IMR-90 (cell line): Measurements from ENCODE around the gene GMNN. TPM values are rescaled to one million over a fixed set of nuclear protein-coding genes. Genes with fewer than 3 reads are reported as not detected.

Source experiments
- ATAC-seq: fragments of 200-7000 bp; cut with Tn5 transposase; 2 replicates; pipeline ENCODE4 v1.9.1; 2020; ENCODE audit warnings: low read depth, mild to moderate bottlenecking, moderate library complexity
- BruUV-seq: library from RNA; stranded (reverse); fragments of 400-500 nt; replicated peaks from 2 replicates; lab custom pipeline; 2021; lab: Mats Ljungman, UMichigan
- CTCF ChIA-PET: fragments of 300-600 bp; formaldehyde crosslinking; extraction: SDS; loops from one replicate; lab custom pipeline; 2021; ENCODE audit warnings: antibody characterized with exemption; lab: Yijun Ruan, JAX
- POLR2A ChIA-PET: fragments of 300-600 bp; sonication (Branson Sonifier 250); formaldehyde crosslinking; loops from one replicate; lab custom pipeline; 2022; ENCODE audit warnings: antibody characterized with exemption; ENCODE audit not compliant: unreplicated experiment; lab: Charles Lee
- DNase-seq: peaks from one replicate; pipeline ENCODE4 v3.0.0; 2013
- H2AFZ ChIP-seq: replicated peaks from 2 replicates; pipeline ENCODE3; 2013; ENCODE audit warnings: low read length, mild to moderate bottlenecking; ENCODE audit not compliant: poor library complexity
- H2AK5ac ChIP-seq: 2 replicates; pipeline ENCODE4 v1.6.1; 2013; ENCODE audit warnings: low read depth, low read length, inconsistent platforms
- H2AK9ac ChIP-seq: replicated peaks from 2 replicates; pipeline ENCODE3; 2013; ENCODE audit warnings: mild to moderate bottlenecking, low read depth, low read length, moderate library complexity; ENCODE audit not compliant: poor library complexity
- H2BK120ac ChIP-seq: 2 replicates; pipeline ENCODE4 v1.6.1; 2013; ENCODE audit warnings: low read depth, low read length, inconsistent platforms
- H2BK15ac ChIP-seq: 3 replicates; pipeline ENCODE4 v1.6.1; 2013; ENCODE audit warnings: low read depth, low read length, inconsistent platforms
- H2BK20ac ChIP-seq: 2 replicates; pipeline ENCODE4 v1.6.1; 2013; ENCODE audit warnings: low read depth, mild to moderate bottlenecking, inconsistent platforms, low read length, moderate library complexity
- H2BK5ac ChIP-seq: 2 replicates; pipeline ENCODE4 v1.6.1; 2013; ENCODE audit warnings: mild to moderate bottlenecking, low read depth, low read length, inconsistent platforms; ENCODE audit not compliant: poor library complexity, severe bottlenecking
- H3K14ac ChIP-seq: replicated peaks from 2 replicates; pipeline ENCODE4 v1.6.1; 2013; ENCODE audit warnings: low read depth, low read length, inconsistent platforms
- H3K18ac ChIP-seq: 2 replicates; pipeline ENCODE4 v1.6.1; 2013; ENCODE audit warnings: low read depth, low read length, control low read depth
- H3K23ac ChIP-seq: 2 replicates; pipeline ENCODE4 v1.6.1; 2013; ENCODE audit warnings: low read depth, low read length, inconsistent platforms
- H3K27ac ChIP-seq: 2 replicates; pipeline ENCODE4 v1.5.1; 2013; ENCODE audit warnings: mild to moderate bottlenecking, control low read depth, low read length; ENCODE audit not compliant: insufficient read depth
- H3K27me3 ChIP-seq: 2 replicates; pipeline ENCODE4 v1.6.1; 2013; ENCODE audit warnings: low read length; ENCODE audit not compliant: control insufficient read depth, insufficient read depth
- H3K36me3 ChIP-seq: 2 replicates; pipeline ENCODE4 v1.6.1; 2013; ENCODE audit warnings: low read length, mixed read lengths; ENCODE audit not compliant: control insufficient read depth, insufficient read depth
- H3K4ac ChIP-seq: 2 replicates; pipeline ENCODE4 v1.6.1; 2013; ENCODE audit warnings: low read depth, low read length, inconsistent platforms
- H3K4me1 ChIP-seq: 2 replicates; pipeline ENCODE4 v1.6.1; 2013; ENCODE audit warnings: low read length, mixed read lengths; ENCODE audit not compliant: control insufficient read depth, insufficient read depth
- H3K4me2 ChIP-seq: 2 replicates; pipeline ENCODE4 v1.6.1; 2013; ENCODE audit warnings: low read depth, mild to moderate bottlenecking, control low read depth, low read length, moderate library complexity
- H3K4me3 ChIP-seq: 2 replicates; pipeline ENCODE4 v1.5.1; 2013; ENCODE audit warnings: low read depth, mild to moderate bottlenecking, control low read depth, low read length, moderate library complexity; ENCODE audit not compliant: insufficient read depth
- H3K56ac ChIP-seq: 2 replicates; pipeline ENCODE4 v1.6.1; 2013; ENCODE audit warnings: low read length, inconsistent platforms; ENCODE audit not compliant: insufficient read depth; ENCODE audit errors: extremely low read depth
- H3K79me1 ChIP-seq, 2 experiments: 2 replicates each; pipeline ENCODE4 v1.6.1; 2013; ENCODE audit warnings: low read length in 2 of 2, inconsistent platforms in 1 of 2, low read depth in 1 of 2
- H3K9ac ChIP-seq: 2 replicates; pipeline ENCODE4 v1.6.1; 2013; ENCODE audit warnings: low read depth, low read length, control low read depth
- H3K9me1 ChIP-seq: 2 replicates; pipeline ENCODE4 v1.6.1; 2013; ENCODE audit warnings: low read length, inconsistent platforms; ENCODE audit not compliant: insufficient read depth
- H3K9me3 ChIP-seq: 2 replicates; pipeline ENCODE4 v1.6.1; 2013; ENCODE audit warnings: low read length; ENCODE audit not compliant: control insufficient read depth, insufficient read depth
- H4K20me1 ChIP-seq: 2 replicates; pipeline ENCODE4 v1.6.1; 2013; ENCODE audit warnings: low read length, inconsistent platforms; ENCODE audit not compliant: insufficient read depth
- H4K5ac ChIP-seq: 2 replicates; pipeline ENCODE4 v1.6.1; 2013; ENCODE audit warnings: mild to moderate bottlenecking, low read depth, low read length, control low read depth
- H4K8ac ChIP-seq, 2 experiments: 2 replicates each; pipeline ENCODE4 v1.6.1; 2013; ENCODE audit warnings: low read depth in 2 of 2, low read length in 2 of 2, control low read depth in 1 of 2, inconsistent platforms in 1 of 2
- H4K91ac ChIP-seq: 2 replicates; pipeline ENCODE4 v1.6.1; 2013; ENCODE audit warnings: low read depth, low read length, inconsistent platforms; ENCODE audit not compliant: insufficient read depth
- BHLHE40 ChIP-seq: fragments of 150-350 bp; IDR thresholded peaks from 2 replicates; pipeline ENCODE4 v1.6.1; 2016; ENCODE audit warnings: mild to moderate bottlenecking, low read depth, low read length
- CEBPB ChIP-seq: IDR thresholded peaks from 2 replicates; pipeline ENCODE4 v1.6.1; 2012; ENCODE audit warnings: low read depth, low read length, improper control_type of control experiment
- CHD1 ChIP-seq: IDR thresholded peaks from 2 replicates; pipeline ENCODE4 v1.6.1; 2012; ENCODE audit warnings: low read depth, low read length, improper control_type of control experiment
- FOS ChIP-seq: fragments of 150-350 bp; IDR thresholded peaks from 2 replicates; pipeline ENCODE4 v1.6.1; 2016; ENCODE audit warnings: low read depth, low read length
- MAFK ChIP-seq: IDR thresholded peaks from 2 replicates; pipeline ENCODE4 v1.6.1; 2012; ENCODE audit warnings: low read depth, low read length, improper control_type of control experiment
- MAZ ChIP-seq: IDR thresholded peaks from 2 replicates; pipeline ENCODE4 v1.6.1; 2012; ENCODE audit warnings: low read depth, mild to moderate bottlenecking, low read length, improper control_type of control experiment, moderate library complexity, borderline replicate concordance
- MXI1 ChIP-seq: IDR thresholded peaks from 2 replicates; pipeline ENCODE4 v1.6.1; 2012; ENCODE audit warnings: low read depth, mild to moderate bottlenecking, low read length, moderate library complexity, borderline replicate concordance
- NFE2L2 ChIP-seq: fragments of 150-350 bp; IDR thresholded peaks from 2 replicates; pipeline ENCODE4 v1.6.1; 2016; ENCODE audit warnings: low read depth, mild to moderate bottlenecking, low read length
- POLR2A ChIP-seq: IDR thresholded peaks from 2 replicates; pipeline ENCODE4 v1.6.1; 2012; ENCODE audit warnings: mild to moderate bottlenecking, low read depth, low read length
- RAD21 ChIP-seq: IDR thresholded peaks from 2 replicates; pipeline ENCODE4 v1.6.1; 2012; ENCODE audit warnings: low read length, improper control_type of control experiment
- RCOR1 ChIP-seq: IDR thresholded peaks from 2 replicates; pipeline ENCODE4 v1.6.1; 2012; ENCODE audit warnings: mild to moderate bottlenecking, low read length, improper control_type of control experiment; ENCODE audit not compliant: insufficient replicate concordance
- RFX5 ChIP-seq: IDR thresholded peaks from 2 replicates; pipeline ENCODE4 v1.8.0; 2012; ENCODE audit warnings: low read depth, mild to moderate bottlenecking, low read length, moderate library complexity
- SMC3 ChIP-seq: fragments of 150-350 bp; IDR thresholded peaks from 2 replicates; pipeline ENCODE4 v1.6.1; 2016; ENCODE audit warnings: low read depth, mild to moderate bottlenecking, antibody characterized with exemption, low read length, moderate library complexity
- WGBS, 2 experiments: methylation state at CpG; one replicate each; pipeline versions ENCODE4 v1.1.5 to v1.1.7; 2013; ENCODE audit warnings: missing lambda C conversion rate in 2 of 2; ENCODE audit not compliant: insufficient read length in 1 of 2; ENCODE audit errors: extremely low coverage in 2 of 2; 5-methylcytosine and 5-hydroxymethylcytosine counted together
- dilution Hi-C: fragments of 300-500 bp; cut with HindIII; formaldehyde crosslinking; loops from one replicate; pipeline ENCODE4 v1.14.3; 2018; ENCODE audit warnings: low sequenced_read_pairs; ENCODE audit not compliant: unreplicated experiment
- in situ Hi-C: fragments of 300-500 bp; cut with MboI; formaldehyde crosslinking; loops from 3 replicates; pipeline ENCODE4 v1.14.3; 2019; ENCODE audit warnings: low sequenced_read_pairs, inconsistent platforms, mixed read lengths
- intact Hi-C: fragments of 100-400 bp; cut with micrococcal nuclease; formaldehyde crosslinking; loops from 2 replicates; pipeline ENCODE4 v1.10.0; 2022
- polyA plus RNA-seq, 3 experiments: library from polyadenylated mRNA; depleted of rRNA; stranded (reverse); fragments of >200 nt; gene quantifications; 2 replicates each; pipeline ENCODE4 v1.2.3, GENCODE V29; 2012; ENCODE audit warnings: low replicate concordance in 1 of 3
- total RNA-seq: library from RNA; depleted of rRNA; stranded (reverse); fragments of >200 nt; gene quantifications from 2 replicates; pipeline ENCODE4 v1.2.3, GENCODE V29; 2012
- TF ChIP-seq, protein P1 (sequence below): fragments of 150-350 bp; IDR thresholded peaks from 2 replicates; pipeline ENCODE4 v1.6.1; 2016; ENCODE audit warnings: low read depth, mild to moderate bottlenecking, low read length, moderate library complexity, borderline replicate concordance
- TF ChIP-seq, protein P2 (sequence below): fragments of 150-350 bp; IDR thresholded peaks from 2 replicates; pipeline ENCODE4 v1.6.1; 2017; ENCODE audit warnings: mild to moderate bottlenecking, antibody characterized with exemption, low read length, low read depth
- TF ChIP-seq, protein P3 (sequence below): conservative IDR thresholded peaks from 2 replicates; pipeline ENCODE4 v1.5.1; 2012; ENCODE audit warnings: mild to moderate bottlenecking, low read depth, low read length, improper control_type of control experiment

The GMNN gene
- total and polyA plus RNA-seq, 2 of the 4 experiments (the other 2 are of a cell fraction): 19.7 to 22.2 TPM

DNA sequence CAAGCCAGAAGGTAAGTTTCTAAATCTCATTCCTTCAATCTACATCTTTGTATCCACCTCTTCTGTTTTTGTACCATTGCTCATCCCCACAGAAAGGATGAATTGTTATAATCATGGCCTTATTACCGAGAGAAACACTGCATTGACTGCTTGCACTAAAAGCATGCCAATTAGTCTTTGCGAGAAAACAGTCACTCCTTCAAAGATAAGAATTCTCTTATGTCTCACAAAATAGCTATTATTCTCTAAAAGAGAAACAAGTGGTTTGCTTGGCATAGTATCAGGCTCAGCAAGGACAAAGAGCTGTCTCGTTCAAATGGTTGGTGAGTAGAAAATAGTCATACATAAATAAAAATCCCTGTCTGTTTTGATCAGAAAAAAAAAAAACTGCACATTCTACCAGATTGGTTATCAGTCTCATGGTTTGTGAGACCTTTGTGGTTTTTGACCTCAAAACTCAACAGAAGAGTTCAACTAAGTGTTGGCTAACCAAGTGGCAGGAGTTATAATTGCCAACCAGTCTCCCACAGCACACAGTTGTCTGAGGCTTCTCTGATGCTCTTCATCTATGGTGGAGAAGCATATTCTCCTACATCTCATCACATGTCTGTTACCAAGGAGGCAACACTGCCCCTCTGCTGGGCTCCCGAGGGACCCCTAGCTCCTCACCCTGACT lies 59.1 kb downstream of the GMNN start:
- no peak overlapping the region for H3K4ac ChIP-seq
- H3K18ac ChIP-seq: no peak overlapping the region
- H3K9ac ChIP-seq: no peak overlapping the region
- DNase-seq (no peak), ATAC-seq (no peak)
- H2BK120ac ChIP-seq: no peak overlapping the region
- no TSS peak for BruUV-seq
- H2BK15ac ChIP-seq: no peak overlapping the region
- no peak overlapping the region for H2BK5ac ChIP-seq
- H3K23ac ChIP-seq: no peak overlapping the region
- H2AFZ ChIP-seq: no peak overlapping the region
- WGBS, 2 experiments: 86% methylated on average over 1 of the region's 4 CpGs; no CpG with 5 or more reads in 1 of the 2 experiments
- H3K56ac ChIP-seq: no peak overlapping the region
- ChIA-PET POLR2A (no interaction called here), CTCF (no interaction called here)
- no peak overlapping the region for H2AK9ac ChIP-seq
- no peaks in the 10 kb centered on the region for H3K27me3 ChIP-seq
- dilution Hi-C loops (loop anchor here (25.0 kb wide), 1 partner anchor 253 kb away; no protein-coding TSS in a partner anchor), intact Hi-C loops (loop anchor here (5.0 kb wide), 1 partner anchor 37 kb away; the partner anchor contains the start of gene ARMH2), in situ Hi-C loops (no loop called here)
- H4K8ac ChIP-seq: no peak overlapping the region
- H2BK20ac ChIP-seq: no peak overlapping the region
- TF ChIP-seq, protein P1, sequence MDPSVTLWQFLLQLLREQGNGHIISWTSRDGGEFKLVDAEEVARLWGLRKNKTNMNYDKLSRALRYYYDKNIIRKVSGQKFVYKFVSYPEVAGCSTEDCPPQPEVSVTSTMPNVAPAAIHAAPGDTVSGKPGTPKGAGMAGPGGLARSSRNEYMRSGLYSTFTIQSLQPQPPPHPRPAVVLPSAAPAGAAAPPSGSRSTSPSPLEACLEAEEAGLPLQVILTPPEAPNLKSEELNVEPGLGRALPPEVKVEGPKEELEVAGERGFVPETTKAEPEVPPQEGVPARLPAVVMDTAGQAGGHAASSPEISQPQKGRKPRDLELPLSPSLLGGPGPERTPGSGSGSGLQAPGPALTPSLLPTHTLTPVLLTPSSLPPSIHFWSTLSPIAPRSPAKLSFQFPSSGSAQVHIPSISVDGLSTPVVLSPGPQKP: no peak
- no peak for TF ChIP-seq CEBPB
- TF ChIP-seq, protein P2, sequence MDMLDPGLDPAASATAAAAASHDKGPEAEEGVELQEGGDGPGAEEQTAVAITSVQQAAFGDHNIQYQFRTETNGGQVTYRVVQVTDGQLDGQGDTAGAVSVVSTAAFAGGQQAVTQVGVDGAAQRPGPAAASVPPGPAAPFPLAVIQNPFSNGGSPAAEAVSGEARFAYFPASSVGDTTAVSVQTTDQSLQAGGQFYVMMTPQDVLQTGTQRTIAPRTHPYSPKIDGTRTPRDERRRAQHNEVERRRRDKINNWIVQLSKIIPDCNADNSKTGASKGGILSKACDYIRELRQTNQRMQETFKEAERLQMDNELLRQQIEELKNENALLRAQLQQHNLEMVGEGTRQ: no peak
- no peak for TF ChIP-seq POLR2A
- TF ChIP-seq FOS: no peak
- no peak for TF ChIP-seq NFE2L2
- TF ChIP-seq CHD1: no peak
- TF ChIP-seq SMC3: no peak
- TF ChIP-seq MXI1: no peak
- TF ChIP-seq RFX5: no peak
- no peak for TF ChIP-seq MAZ
- TF ChIP-seq BHLHE40: no peak
- TF ChIP-seq RAD21: no peak
- TF ChIP-seq MAFK: no peak
- TF ChIP-seq, protein P3, sequence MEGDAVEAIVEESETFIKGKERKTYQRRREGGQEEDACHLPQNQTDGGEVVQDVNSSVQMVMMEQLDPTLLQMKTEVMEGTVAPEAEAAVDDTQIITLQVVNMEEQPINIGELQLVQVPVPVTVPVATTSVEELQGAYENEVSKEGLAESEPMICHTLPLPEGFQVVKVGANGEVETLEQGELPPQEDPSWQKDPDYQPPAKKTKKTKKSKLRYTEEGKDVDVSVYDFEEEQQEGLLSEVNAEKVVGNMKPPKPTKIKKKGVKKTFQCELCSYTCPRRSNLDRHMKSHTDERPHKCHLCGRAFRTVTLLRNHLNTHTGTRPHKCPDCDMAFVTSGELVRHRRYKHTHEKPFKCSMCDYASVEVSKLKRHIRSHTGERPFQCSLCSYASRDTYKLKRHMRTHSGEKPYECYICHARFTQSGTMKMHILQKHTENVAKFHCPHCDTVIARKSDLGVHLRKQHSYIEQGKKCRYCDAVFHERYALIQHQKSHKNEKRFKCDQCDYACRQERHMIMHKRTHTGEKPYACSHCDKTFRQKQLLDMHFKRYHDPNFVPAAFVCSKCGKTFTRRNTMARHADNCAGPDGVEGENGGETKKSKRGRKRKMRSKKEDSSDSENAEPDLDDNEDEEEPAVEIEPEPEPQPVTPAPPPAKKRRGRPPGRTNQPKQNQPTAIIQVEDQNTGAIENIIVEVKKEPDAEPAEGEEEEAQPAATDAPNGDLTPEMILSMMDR: no peak
- no peak for TF ChIP-seq RCOR1
- H3K9me1 ChIP-seq: 0 out of 2 replicates have a peak, but pooled peaks cover 3% of the 10 kb centered on the region
- H3K14ac ChIP-seq: no peak overlapping the region
- no peaks in the 10 kb centered on the region for H3K9me3 ChIP-seq
- H3K4me1 ChIP-seq: peaks cover 5% of the 10 kb centered on the region
- H3K79me1 ChIP-seq: no peaks in the 10 kb centered on the region
- H4K5ac ChIP-seq: no peak overlapping the region
- no peak overlapping the region for H3K27ac ChIP-seq
- no peak overlapping the region for H3K4me3 ChIP-seq
- no peaks in the 10 kb centered on the region for H4K20me1 ChIP-seq
- peaks cover 6% of the 10 kb centered on the region for H3K36me3 ChIP-seq
- no peak overlapping the region for H3K4me2 ChIP-seq
- no peak overlapping the region for H4K91ac ChIP-seq
- H2AK5ac ChIP-seq: no peak overlapping the region
